ENCODE results near the gene DCDC2.

Gene DCDC2

DNA sequence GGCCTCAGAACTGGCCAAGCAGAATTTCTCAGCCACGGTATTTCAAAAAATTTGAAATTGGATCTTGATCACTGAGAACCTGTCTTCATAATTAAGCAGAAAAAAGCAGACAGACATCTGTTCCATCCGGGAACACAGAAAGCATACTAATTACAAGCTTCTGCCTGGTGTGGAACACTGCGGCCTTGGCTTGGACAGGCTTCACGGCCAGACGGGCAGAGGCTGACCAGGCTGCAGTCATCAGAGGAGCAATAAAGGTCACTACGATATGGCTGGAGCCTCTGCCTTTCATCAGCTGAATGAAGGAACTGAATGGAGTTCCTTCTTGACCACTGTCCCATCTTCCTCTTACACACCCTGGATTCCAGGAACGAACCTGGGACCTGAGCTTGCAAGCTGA, 235.7 kb downstream of the DCDC2 start:
- Mint-ChIP-seq H3K27me3 (peaks cover 23% of the 10 kb centered on the region), H3K4me3 (no peak overlapping the region), H3K9me3 (peaks cover 4% of the 10 kb centered on the region), H3K36me3 (ENCODE audit: low read depth) (peaks cover 1% of the 10 kb centered on the region), H3K27ac (no peak overlapping the region), H3K4me1 (no peaks in the 10 kb centered on the region)
- ATAC-seq (no peak), DNase-seq (no peak)
